ENCODE data around the gene GPC5. TPM values are rescaled to one million over a fixed set of nuclear protein-coding genes. Genes with fewer than 3 reads are reported as not detected.

The GPC5 gene
- polyA plus RNA-seq, 1 experiment: not detected

GRCh38 chr13:91470084-91470621 is 71.7 kb downstream of the GPC5 start:
- no peaks in the 10 kb centered on the region for H3K36me3 ChIP-seq (ENCODE audit: control insufficient read depth, insufficient read depth, low read length)
- TF ChIP-seq CTCF (IDR thresholded peaks at IDR 0.05; ENCODE audit: insufficient read depth, low read depth, low read length): no peak
- CTCF ChIA-PET: interaction anchor here (0.6 kb wide), 1 partner anchor 533 kb away, joined by 3 read pairs; no protein-coding TSS in a partner anchor
- DNase-seq (ENCODE audit: low read depth): no peak
- POLR2A ChIA-PET: no interaction called here
- H3K4me3 ChIP-seq (ENCODE audit: low read depth, low read length): no peak overlapping the region
- no peaks in the 10 kb centered on the region for H3K27me3 ChIP-seq (ENCODE audit: control insufficient read depth, insufficient read depth, low read length)

GRCh38 chr13:91470681-91471080 is 72.3 kb downstream of the GPC5 start:
- DNase-seq (ENCODE audit: low read depth): no peak
- H3K27me3 ChIP-seq (ENCODE audit: control insufficient read depth, insufficient read depth, low read length): no peaks in the 10 kb centered on the region
- POLR2A ChIA-PET: no interaction called here
- CTCF ChIA-PET: no interaction called here
- no peak for TF ChIP-seq CTCF (IDR thresholded peaks at IDR 0.05; ENCODE audit: insufficient read depth, low read depth, low read length)
- no peaks in the 10 kb centered on the region for H3K36me3 ChIP-seq (ENCODE audit: control insufficient read depth, insufficient read depth, low read length)
- no peak overlapping the region for H3K4me3 ChIP-seq (ENCODE audit: low read depth, low read length)

- CTCF ChIA-PET: no interaction called here
- POLR2A ChIA-PET: no interaction called here
- DNase-seq (ENCODE audit: low read depth): no peak
- Histone ChIP-seq H3K4me3 (ENCODE audit: low read depth, low read length) (no peak overlapping the region), H3K27me3 (ENCODE audit: control insufficient read depth, insufficient read depth, low read length) (no peaks in the 10 kb centered on the region), H3K36me3 (ENCODE audit: control insufficient read depth, insufficient read depth, low read length) (no peaks in the 10 kb centered on the region)
- no peak for TF ChIP-seq CTCF (IDR thresholded peaks at IDR 0.05; ENCODE audit: insufficient read depth, low read depth, low read length)
Observed at GRCh38 chr13:91482427-91482826, 84.0 kb downstream of the GPC5 start.

- TF ChIP-seq CTCF (IDR thresholded peaks at IDR 0.05; ENCODE audit: insufficient read depth, low read depth, low read length): no peak
- ChIA-PET POLR2A (no interaction called here), CTCF (no interaction called here)
- H3K27me3 ChIP-seq (ENCODE audit: control insufficient read depth, insufficient read depth, low read length): no peaks in the 10 kb centered on the region
- no peak for DNase-seq (ENCODE audit: low read depth)
- H3K36me3 ChIP-seq (ENCODE audit: control insufficient read depth, insufficient read depth, low read length): no peaks in the 10 kb centered on the region
- H3K4me3 ChIP-seq (ENCODE audit: low read depth, low read length): no peak overlapping the region
Observed at GRCh38 chr13:91491980-91492379, 93.6 kb downstream of the GPC5 start.

- ChIA-PET POLR2A (no interaction called here), CTCF (no interaction called here)
- DNase-seq (ENCODE audit: low read depth): no peak
- Histone ChIP-seq H3K27me3 (ENCODE audit: control insufficient read depth, insufficient read depth, low read length) (no peaks in the 10 kb centered on the region), H3K36me3 (ENCODE audit: control insufficient read depth, insufficient read depth, low read length) (no peaks in the 10 kb centered on the region), H3K4me3 (ENCODE audit: low read depth, low read length) (no peak overlapping the region)
- no peak for TF ChIP-seq CTCF (IDR thresholded peaks at IDR 0.05; ENCODE audit: insufficient read depth, low read depth, low read length)
Observed at GRCh38 chr13:91493442-91493841, 95.0 kb downstream of the GPC5 start.
